Measurements from ENCODE around the gene PROM2.

GRCh38 chr2:95298486-95299111 is 24.4 kb downstream of the PROM2 start:
- TF ChIP-seq POLR2A (IDR thresholded peaks at IDR 0.05; ENCODE audit: low read depth): no peak
- TF ChIP-seq CTCF (IDR thresholded peaks at IDR 0.05): no peak
- no peak for TF ChIP-seq EP300 (IDR thresholded peaks at IDR 0.05)
